ENCODE measurements around the gene COL5A1.

DNA sequence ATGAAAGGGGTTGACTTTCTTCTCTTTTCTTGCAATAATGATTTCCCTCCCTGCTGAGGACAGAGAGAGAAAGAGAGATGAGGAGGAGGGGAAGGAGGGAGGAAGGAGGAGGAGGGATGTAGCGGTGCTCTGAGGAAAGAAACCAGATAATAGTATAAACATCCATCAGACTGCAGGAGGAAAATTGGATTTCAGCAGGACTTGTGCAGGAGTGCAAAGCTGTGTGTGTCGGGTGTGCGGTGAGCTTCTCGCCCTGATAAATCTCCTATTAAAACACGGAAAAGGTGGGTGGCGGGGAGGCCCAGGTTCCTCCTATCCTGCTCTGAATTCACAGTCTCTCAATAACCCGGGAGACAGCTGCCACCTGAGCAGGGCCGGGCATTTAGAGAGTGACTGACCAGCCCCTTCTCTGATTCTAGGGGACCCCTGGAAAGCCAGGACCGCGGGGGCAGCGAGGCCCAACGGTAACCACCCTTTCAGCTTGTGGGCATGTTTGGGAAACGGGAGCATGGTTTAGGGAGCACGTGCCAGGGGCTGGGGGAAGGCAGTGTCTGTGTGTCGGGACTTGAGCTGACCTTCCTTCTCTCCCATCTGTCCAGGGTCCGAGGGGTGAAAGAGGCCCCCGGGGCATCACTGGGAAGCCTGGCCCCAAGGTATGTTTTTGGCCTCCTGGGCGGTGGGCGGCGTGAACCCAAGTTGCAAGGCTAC is 153.2 kb downstream of the COL5A1 start:
- no peak for TF ChIP-seq CTCF (IDR thresholded peaks at IDR 0.05)
- TF ChIP-seq POLR2A (IDR thresholded peaks at IDR 0.05), result no peak

Data from heart left ventricle (tissue), 13 donors.